ENCODE data around the gene MTF2. TPM values are rescaled to one million over a fixed set of nuclear protein-coding genes. Genes with fewer than 3 reads are reported as not detected.

Gene MTF2
- total RNA-seq, 1 experiment from 2014 or later, result 17.0 TPM

- no TSS peak for BruUV-seq (replicated peaks)
- Mint-ChIP-seq H3K4me1 (ENCODE audit: insufficient read depth, unreplicated experiment) (peaks cover 12% of the 10 kb centered on the region), H3K4me3 (ENCODE audit: unreplicated experiment) (peak overlapping the region; percentile 99), H3K27ac (ENCODE audit: low read depth, unreplicated experiment) (peak overlapping the region; percentile 95), H3K27me3 (ENCODE audit: insufficient read depth, unreplicated experiment) (no peaks in the 10 kb centered on the region), H3K9me3 (ENCODE audit: unreplicated experiment) (no peaks in the 10 kb centered on the region), H3K36me3 (ENCODE audit: insufficient read depth, unreplicated experiment) (peaks cover 29% of the 10 kb centered on the region)
- TF ChIP-seq CTCF (IDR thresholded peaks at IDR 0.05; ENCODE audit: unreplicated experiment), result no peak
- CTCF ChIA-PET, result interaction anchor here (0.5 to 1.0 kb wide), 3 partner anchors 9 to 461 kb away, joined by 3 to 4 read pairs (median 3); no protein-coding TSS in a partner anchor
- peak; percentile 55 for DNase-seq (ENCODE audit: unreplicated experiment)
- POLR2A ChIA-PET, result interaction anchor here (0.6 to 3.8 kb wide), 11 partner anchors 10 to 1051 kb away, joined by 3 to 27 read pairs (median 5); partner anchors contain the start of genes DNTTIP2 and TMED5
- intact Hi-C loops (cut with micrococcal nuclease), result loop anchor here (2.0 to 5.0 kb wide), 2 partner anchors 223 to 266 kb away; partner anchors contain the start of gene DR1
Measured at GRCh38 chr1:93081716-93082115, 2.6 kb downstream of the MTF2 start.

- no peak overlapping the region for H3K4me3 Mint-ChIP-seq (ENCODE audit: unreplicated experiment)
- no peaks in the 10 kb centered on the region for H3K9me3 Mint-ChIP-seq (ENCODE audit: unreplicated experiment)
- peak overlapping the region; percentile 95 for H3K27ac Mint-ChIP-seq (ENCODE audit: low read depth, unreplicated experiment)
Measured at GRCh38 chr1:93082313-93082712, 3.2 kb downstream of the MTF2 start.

GRCh38 chr1:93083979-93084378 lies 4.9 kb downstream of the MTF2 start:
- POLR2A ChIA-PET, result interaction anchor here (0.7 kb wide), 1 partner anchor 1301 kb away, joined by 3 read pairs; no protein-coding TSS in a partner anchor
- peaks cover 25% of the 10 kb centered on the region for H3K36me3 Mint-ChIP-seq (ENCODE audit: insufficient read depth, unreplicated experiment)
- no peaks in the 10 kb centered on the region for H3K9me3 Mint-ChIP-seq (ENCODE audit: unreplicated experiment)
- TF ChIP-seq CTCF (IDR thresholded peaks at IDR 0.05; ENCODE audit: unreplicated experiment), result no peak
- H3K27me3 Mint-ChIP-seq (ENCODE audit: insufficient read depth, unreplicated experiment), result no peaks in the 10 kb centered on the region
- no peak overlapping the region for H3K27ac Mint-ChIP-seq (ENCODE audit: low read depth, unreplicated experiment)
- DNase-seq (ENCODE audit: unreplicated experiment), result no peak
- H3K4me1 Mint-ChIP-seq (ENCODE audit: insufficient read depth, unreplicated experiment), result peaks cover 6% of the 10 kb centered on the region
- CTCF ChIA-PET, result interaction anchor here (0.5 kb wide), 1 partner anchor 245 kb away, joined by 3 read pairs; no protein-coding TSS in a partner anchor
- BruUV-seq (replicated peaks), result no TSS peak
- intact Hi-C loops (cut with micrococcal nuclease), result loop anchor here (5.0 kb wide), 1 partner anchor 263 kb away; the partner anchor contains the start of gene DR1
- H3K4me3 Mint-ChIP-seq (ENCODE audit: unreplicated experiment), result no peak overlapping the region

More at GRCh38 chr1:93082313-93082712, 3.2 kb downstream of the MTF2 start:
- Mint-ChIP-seq H3K36me3 (ENCODE audit: insufficient read depth, unreplicated experiment) (peaks cover 30% of the 10 kb centered on the region), H3K4me1 (ENCODE audit: insufficient read depth, unreplicated experiment) (peaks cover 12% of the 10 kb centered on the region), H3K27me3 (ENCODE audit: insufficient read depth, unreplicated experiment) (no peaks in the 10 kb centered on the region)
- intact Hi-C loops (cut with micrococcal nuclease), result loop anchor here (5.0 kb wide), 1 partner anchor 265 kb away; the partner anchor contains the start of gene DR1
- POLR2A ChIA-PET, result no interaction called here
- CTCF ChIA-PET, result interaction anchor here (0.7 kb wide), 1 partner anchor 9 kb away, joined by 3 read pairs; no protein-coding TSS in a partner anchor
- DNase-seq (ENCODE audit: unreplicated experiment), result no peak
- BruUV-seq (replicated peaks), result no TSS peak
- no peak for TF ChIP-seq CTCF (IDR thresholded peaks at IDR 0.05; ENCODE audit: unreplicated experiment)

GRCh38 chr1:93087532-93087931 lies 8.4 kb downstream of the MTF2 start:
- Mint-ChIP-seq H3K27me3 (ENCODE audit: insufficient read depth, unreplicated experiment) (no peaks in the 10 kb centered on the region), H3K4me3 (ENCODE audit: unreplicated experiment) (no peak overlapping the region), H3K27ac (ENCODE audit: low read depth, unreplicated experiment) (no peak overlapping the region), H3K36me3 (ENCODE audit: insufficient read depth, unreplicated experiment) (peaks cover 31% of the 10 kb centered on the region), H3K9me3 (ENCODE audit: unreplicated experiment) (no peaks in the 10 kb centered on the region), H3K4me1 (ENCODE audit: insufficient read depth, unreplicated experiment) (no peaks in the 10 kb centered on the region)
- DNase-seq (ENCODE audit: unreplicated experiment), result no peak
- intact Hi-C loops (cut with micrococcal nuclease), result no loop called here
- CTCF ChIA-PET, result no interaction called here
- no peak for TF ChIP-seq CTCF (IDR thresholded peaks at IDR 0.05; ENCODE audit: unreplicated experiment)
- no TSS peak for BruUV-seq (replicated peaks)
- POLR2A ChIA-PET, result no interaction called here

All from MCF 10A (cell line).